Stimulated activated CD4-positive, alpha-beta T cell treated with anti-CD3 and anti-CD28 coated beads, Interleukin-1b, Interleukin-23, amount 100 ng/mL, for 48 hours (primary cell): ENCODE results near the gene RPS16.

ENCODE experiments used
- DNase-seq: peaks from one replicate; pipeline ENCODE4 v3.0.0-alpha.2; 2020

The RPS16 gene

DNA sequence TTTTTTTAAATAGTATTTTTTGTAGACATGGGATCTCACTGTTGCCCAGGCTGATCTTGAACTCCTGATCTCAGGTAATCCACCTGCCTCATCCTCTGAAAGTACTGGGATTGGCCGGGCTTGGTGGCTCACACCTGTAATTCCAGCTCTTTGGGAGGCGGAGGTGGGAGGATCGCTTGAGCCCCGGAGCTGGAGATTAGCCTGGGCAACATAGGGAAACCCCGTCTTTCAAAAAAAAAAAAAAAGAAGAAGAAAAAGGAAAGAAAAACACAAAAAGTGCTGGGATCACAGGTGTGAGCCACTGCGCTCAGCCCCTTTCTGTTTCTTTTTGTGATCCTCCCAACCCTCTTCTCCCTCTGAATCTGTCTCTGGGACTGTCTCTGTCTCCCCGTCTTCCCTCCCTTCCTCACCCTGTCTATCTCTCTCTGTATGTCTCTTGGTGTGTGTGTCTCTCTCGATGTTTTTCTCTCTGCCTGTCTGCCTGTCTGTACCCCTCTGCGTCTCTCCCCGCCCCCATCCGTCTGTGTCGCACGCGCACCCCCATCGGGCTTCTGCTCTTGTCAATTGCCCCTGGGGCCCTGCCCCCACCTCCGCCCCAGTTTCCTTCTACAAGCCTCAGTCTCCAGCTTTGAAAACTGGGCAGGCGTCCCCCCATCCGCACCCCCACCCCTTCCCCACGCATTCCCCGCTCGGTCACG, 29.6 kb downstream of the RPS16 start:
- DNase-seq: peak; percentile 87

GRCh38 chr19:39405261-39405957, 30.3 kb downstream of the RPS16 start:
- DNase-seq: no peak

DNA sequence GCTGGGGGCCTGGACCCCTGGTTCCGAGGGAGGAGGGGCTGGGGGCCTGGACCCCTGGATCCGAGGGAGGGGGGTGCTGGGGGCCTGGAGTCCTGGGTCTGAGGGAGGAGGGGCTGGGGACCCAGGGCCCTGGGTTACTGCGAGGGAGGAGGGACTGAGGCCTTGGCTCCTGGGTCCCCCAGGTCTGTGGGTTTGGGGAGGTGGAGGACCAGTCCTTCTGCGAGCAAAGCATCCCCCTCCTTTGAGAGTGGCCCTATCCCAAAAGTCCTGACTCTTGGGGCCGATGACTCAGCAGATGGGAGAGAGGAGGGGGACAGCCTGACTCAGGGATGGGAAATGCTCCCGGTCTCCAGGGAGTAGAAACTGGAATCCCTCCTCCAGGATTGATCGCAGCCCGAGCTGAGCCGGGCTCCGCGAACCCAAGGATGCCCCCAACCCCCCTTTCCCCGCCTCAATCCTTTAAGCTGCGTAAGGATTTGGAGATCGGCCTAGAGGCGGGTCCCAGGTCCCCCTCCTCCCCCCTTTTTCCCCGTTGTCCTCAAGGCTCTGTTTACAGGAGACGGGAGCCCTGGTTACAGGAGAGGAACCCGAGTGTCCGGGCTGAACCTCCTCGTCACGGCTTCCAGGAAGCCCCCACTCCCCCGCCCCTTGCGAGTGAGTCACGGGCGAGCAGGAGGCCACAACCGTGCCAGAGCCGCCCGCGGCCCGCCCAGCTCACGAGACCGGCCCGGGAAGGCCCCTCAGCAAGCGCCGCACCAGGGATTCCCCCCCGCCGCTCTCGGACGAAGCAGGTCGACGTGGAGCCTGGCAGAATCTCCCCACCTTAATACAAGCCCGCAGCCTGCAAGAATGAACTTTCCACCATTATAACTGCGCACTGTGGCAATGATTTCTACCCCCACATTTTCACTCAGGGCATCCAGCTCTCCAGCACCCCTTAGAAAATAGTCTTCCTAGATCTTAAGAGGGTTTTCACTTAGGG, 32.1 kb downstream of the RPS16 start:
- DNase-seq: peak; percentile 95

GRCh38 chr19:39402346-39403300, 33.1 kb downstream of the RPS16 start:
- peak; percentile 86 for DNase-seq

DNA sequence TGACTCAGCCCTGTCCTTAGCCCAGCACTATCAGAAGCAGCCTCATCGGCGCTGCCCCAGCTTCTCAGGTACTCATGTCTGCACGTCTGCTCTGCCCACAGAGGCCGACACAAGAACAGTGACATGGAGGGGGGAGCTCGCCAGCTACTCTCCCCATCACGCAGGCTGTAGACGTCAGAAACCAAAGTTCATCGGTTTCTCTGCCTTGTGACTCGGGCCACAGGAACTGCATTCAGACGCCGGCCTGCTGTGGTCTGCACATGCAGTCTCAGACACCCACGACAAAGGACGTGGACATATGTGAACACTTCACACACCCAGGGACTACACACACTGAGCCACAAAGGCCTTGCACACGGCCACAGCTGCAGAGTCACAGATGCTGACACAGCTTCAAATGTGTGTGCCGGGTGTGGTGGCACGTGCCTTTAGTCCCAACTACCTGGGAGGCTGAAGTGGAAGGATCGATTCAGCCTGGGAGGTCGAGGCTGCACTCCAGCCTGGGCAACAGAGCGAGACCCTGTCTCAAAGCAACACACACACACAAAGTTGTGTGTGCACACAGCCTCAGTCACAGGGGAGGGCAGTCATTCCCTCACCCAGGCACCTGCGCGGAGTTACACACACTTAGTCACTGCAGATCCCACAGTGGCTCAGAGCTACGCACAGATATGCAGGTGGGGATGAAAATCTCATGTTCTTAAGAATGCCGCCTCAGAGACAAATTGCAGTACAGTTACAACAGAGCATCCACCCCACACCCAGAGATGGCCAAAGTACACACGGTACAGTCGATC, 34.0 kb downstream of the RPS16 start:
- DNase-seq: peak; percentile 89

DNA sequence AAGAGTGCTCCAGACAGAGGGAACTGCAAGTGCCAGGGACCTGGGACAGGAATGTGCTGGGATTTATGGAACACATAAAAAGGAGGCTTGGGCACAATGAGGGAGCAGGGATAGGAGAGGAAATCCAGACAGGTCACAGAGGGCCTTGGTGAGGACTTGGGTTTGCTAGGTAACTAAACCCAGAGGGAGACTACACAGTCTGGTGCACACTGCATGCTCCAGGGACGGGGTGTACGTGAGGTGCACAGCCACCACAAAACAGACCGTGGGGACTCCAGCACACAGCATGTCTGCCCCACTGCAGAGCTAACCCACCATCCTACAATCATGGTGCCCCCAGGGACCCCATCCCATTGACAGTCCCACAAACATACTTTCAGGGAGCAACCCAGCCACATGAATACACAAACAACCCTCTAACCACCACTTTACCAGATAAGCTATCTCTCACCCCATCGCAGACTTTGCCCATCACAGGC, 34.6 kb downstream of the RPS16 start:
- DNase-seq: no peak

GRCh38 chr19:39400061-39400460, 35.7 kb downstream of the RPS16 start:
- no peak for DNase-seq

DNA sequence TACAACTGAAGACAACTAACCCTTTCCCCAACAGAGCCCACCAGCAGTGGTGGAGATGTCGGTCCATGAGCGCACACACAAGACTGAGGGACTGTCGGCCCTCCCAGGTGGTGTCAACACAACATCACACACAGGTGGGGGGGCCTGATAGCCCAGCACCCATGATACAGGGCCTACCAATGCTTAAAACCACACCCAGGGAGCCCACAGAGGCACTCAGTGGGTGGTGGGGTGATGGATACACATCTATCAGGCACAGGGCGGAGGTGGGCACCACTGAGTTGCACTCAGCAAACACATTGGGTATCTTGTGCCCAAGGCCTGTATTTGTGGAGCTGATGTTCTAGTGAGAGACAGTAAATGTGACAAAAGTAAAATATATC, 36.1 kb downstream of the RPS16 start:
- DNase-seq: no peak

GRCh38 chr19:39398297-39398864, 37.4 kb downstream of the RPS16 start:
- peak; percentile 57 for DNase-seq

DNA sequence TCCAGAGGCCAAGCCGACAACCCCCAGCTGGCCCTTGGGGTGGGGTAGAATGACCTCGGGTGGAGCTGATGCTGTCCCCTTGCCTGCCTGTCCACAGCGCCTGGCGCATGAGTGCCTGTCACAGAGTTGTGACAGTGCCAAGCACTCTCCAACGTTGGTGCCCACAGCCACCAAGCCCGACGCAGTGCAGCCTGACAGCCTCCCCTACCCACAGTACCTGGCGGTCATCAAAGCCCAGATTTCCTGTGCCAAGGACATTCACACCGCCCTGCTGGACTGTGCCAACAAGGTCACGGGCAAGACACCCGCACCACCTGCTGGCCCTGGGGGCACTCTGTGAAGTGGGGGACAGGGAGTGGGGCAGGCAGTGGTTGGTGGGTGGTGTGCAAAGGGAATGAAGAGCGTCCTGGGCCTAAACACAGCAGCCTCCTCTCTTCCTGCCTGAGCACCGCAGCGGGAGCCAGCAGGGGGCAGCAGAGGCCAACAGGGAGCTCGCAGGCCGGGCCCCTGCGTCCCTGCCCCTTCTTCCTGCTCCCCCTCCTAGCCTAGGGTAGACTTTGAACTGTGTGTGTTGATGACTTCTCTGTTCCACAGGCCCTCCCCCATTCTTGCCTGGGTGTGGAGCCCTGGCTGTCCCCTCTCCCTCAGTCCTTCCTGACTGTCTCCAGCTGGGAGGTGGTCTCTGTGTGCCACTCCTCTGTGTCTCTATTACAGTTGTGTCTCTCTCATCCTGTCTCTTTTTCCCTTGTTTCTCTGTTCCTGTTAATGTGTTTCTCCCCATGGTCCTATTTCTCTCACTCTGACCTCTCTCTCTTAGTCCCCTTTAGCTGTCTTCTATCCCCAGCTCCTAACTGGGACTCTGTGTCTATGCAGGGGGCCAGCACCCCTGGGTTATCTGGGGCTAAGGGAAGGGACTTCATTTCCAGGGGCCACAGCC, 38.1 kb downstream of the RPS16 start:
- DNase-seq: peak; percentile 93

GRCh38 chr19:39390751-39391437, 44.9 kb downstream of the RPS16 start, which contains the start of the genes MED29 and PAF1:
MED29 (plus strand) TSS chr19:39391378; CDS start chr19:39391423, 45 bp downstream.
PAF1 (minus strand) TSS chr19:39391106; CDS start chr19:39390864, 242 bp downstream.
- DNase-seq: peak; percentile 97

- DNase-seq: peak; percentile 82
Observed at GRCh38 chr19:39390451-39390750, 45.3 kb downstream of the RPS16 start.

GRCh38 chr19:39389631-39390414, 45.9 kb downstream of the RPS16 start:
- DNase-seq: no peak

DNA sequence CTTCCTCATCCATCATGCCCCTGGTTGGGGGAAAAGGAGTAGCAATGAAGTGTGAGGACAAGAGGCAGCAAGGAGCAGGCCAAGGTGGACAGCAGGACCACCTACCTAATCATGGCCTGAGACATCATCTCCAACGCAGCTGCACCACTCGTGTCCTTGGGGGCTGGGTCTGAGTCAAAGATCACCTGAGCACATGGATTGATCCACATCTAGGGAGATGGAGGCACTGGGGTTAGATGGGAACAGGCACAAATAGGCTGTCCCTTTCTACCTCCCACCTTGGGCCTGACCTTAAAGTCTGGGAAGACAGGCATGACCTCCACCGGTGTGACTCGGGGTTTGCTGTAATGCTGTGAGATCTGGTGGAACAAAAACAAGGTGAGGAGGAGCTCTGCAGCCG, 47.1 kb downstream of the RPS16 start:
- DNase-seq: no peak

DNA sequence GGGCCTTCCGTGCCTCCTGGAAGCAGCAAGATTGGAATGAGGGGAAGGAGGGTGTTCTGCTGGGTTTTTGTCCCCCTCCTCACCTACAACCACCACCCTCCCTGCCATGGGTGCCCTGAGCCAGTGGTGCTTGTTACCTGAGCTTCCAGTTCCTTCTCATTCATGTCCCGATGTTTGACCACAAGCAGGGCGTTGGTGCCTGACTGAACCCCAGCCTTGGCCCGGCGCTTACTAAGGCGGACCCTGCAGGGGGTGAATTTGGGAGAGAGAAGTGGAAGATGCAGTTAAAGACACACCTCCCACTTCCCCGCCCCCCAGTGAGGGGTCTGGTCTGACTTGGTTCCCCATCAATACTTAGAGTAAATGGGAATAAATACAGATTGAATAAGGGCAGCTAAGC, 49.2 kb downstream of the RPS16 start:
- DNase-seq: no peak

GRCh38 chr19:39385629-39386411, 49.9 kb downstream of the RPS16 start:
- DNase-seq: no peak

GRCh38 chr19:39384839-39385568, 50.7 kb downstream of the RPS16 start:
- no peak for DNase-seq
